ENCODE data around the gene ZNF346.

Gene ZNF346

DNA sequence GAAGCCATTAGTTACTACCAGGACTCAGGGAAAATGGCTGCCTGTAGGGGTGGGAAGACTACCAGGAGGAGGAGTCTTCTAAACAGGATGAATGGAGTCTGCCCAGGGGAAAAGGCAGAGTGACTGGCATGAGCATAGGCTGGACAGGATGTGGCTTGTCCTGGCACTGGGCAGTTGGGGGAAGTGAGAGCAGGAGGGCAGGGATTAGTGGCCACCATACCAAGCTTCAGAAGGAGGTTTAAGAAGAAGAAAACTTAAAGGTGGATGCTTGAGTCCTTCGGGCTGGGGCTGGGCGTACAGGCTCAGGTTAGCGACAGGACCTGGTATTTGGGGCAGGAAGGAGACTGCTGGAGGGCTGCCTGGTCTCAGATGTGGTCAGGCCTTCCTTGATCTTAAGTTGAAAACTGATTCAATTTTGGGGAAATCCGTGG lies 106.1 kb downstream of the ZNF346 start:
- H3K27ac ChIP-seq (ENCODE audit: low read depth, low read length), result no peak overlapping the region
- no peaks in the 10 kb centered on the region for H3K27me3 ChIP-seq (ENCODE audit: insufficient read depth, low read length)
- no peaks in the 10 kb centered on the region for H3K9me3 ChIP-seq (ENCODE audit: insufficient read depth, low read depth, low read length)
- 90% methylated on average over 4 of the region's 4 CpGs for WGBS
- no peak overlapping the region for H3K4me3 ChIP-seq (ENCODE audit: low read length)
- peaks cover 15% of the 10 kb centered on the region for H3K4me1 ChIP-seq (ENCODE audit: insufficient read depth, low read length)
- H3K9ac ChIP-seq (ENCODE audit: low read depth, low read length), result no peak overlapping the region
- H3K36me3 ChIP-seq (ENCODE audit: insufficient read depth, low read length), result no peaks in the 10 kb centered on the region

DNA sequence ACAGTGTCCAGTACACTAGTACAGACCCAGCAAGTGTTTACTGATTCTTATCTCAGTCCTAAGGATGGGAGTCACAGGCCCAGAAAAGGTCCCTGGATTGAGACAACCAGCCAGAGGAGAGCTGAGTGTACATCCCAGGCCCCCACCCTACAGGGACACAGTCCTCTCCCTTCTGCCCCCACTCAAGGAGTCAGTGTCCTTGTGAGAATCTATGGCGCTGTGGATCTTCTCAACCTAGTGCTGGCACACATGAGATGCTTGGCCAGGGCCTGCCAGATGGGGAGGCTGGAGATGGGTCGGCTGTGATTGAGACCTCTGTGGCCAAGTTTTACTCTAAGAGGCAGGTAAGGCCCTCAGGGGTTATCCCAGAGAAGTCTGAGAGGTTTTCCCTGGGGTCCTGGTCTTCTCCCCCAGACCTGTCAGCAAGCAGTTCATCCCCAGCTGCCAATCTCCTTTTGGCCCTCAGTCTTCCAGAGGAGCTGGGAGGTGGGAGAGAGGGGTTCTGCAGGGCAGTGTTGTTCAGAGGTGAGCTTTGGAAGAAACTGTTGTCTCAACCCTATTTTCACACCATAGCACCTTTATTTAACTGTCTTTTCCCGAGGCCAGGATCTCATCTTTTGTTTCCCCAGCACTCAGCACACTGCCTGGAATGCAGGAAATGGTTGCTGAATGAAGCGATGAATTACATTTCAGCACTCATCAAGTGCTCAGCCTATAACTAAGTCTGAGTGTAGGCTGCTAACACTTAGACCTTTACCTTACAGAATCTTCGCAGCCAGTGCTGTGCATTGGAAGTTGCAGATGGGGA lies 107.9 kb downstream of the ZNF346 start:
- H3K9ac ChIP-seq (ENCODE audit: low read depth, low read length), result peak overlapping the region; percentile 99; the same call in 1 of the 2 replicates
- peak overlapping the region; percentile 84; the same call in 1 of the 2 replicates for H3K4me3 ChIP-seq (ENCODE audit: low read length)
- WGBS, result 88% methylated on average over 5 of the region's 5 CpGs
- H3K4me1 ChIP-seq (ENCODE audit: insufficient read depth, low read length), result peaks cover 21% of the 10 kb centered on the region
- H3K9me3 ChIP-seq (ENCODE audit: insufficient read depth, low read depth, low read length), result no peaks in the 10 kb centered on the region
- peaks cover 6% of the 10 kb centered on the region for H3K36me3 ChIP-seq (ENCODE audit: insufficient read depth, low read length)
- H3K27ac ChIP-seq (ENCODE audit: low read depth, low read length), result no peak overlapping the region
- H3K27me3 ChIP-seq (ENCODE audit: insufficient read depth, low read length), result no peaks in the 10 kb centered on the region

Data from HUES64 (cell line).